ENCODE data around the gene IER5L.
"Not testable (repeated sequence)": the region's sequence is repeated elsewhere in the genome, so short reads cannot be mapped to it uniquely, and the experiment has no call there.

Gene IER5L

DNA sequence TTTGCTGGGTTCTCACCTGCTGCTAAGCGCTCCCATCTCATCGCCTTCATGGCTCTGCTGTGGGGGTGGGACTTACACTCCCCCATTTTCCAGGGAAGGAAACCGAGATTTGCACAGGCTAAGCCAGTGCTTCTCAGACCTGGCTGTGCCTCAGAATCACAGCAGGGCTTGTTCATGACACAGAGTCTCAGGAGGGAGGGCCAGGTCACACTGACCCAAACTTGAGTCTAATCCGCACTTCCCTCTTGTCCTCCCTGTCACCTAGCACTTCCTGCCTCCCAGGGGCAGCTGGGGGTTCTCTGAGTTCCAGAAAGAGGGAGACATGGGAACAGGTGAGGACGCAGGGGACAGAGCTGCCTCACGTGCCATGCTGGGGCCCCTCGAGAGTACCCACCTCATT, 15.6 kb upstream of the IER5L start:
- Histone ChIP-seq H3K27ac (ENCODE audit: low read depth, low read length, severe bottlenecking) (no peak overlapping the region), H3K36me3 (ENCODE audit: control insufficient read depth, insufficient read depth, low read length) (no peaks in the 10 kb centered on the region), H3K9me3 (ENCODE audit: control insufficient read depth, low read length) (peaks cover 6% of the 10 kb centered on the region), H3K4me3 (ENCODE audit: extremely low read depth, insufficient read depth, low read length, poor library complexity, severe bottlenecking) (no peak overlapping the region), H3K4me1 (ENCODE audit: control insufficient read depth, insufficient read depth, low read length, poor library complexity, severe bottlenecking) (peaks cover 16% of the 10 kb centered on the region)
- WGBS, 2 experiments (ENCODE audit: insufficient coverage in 2 of 2): 77 to 87% methylated on average over 4 to 6 of the region's 7 CpGs

DNA sequence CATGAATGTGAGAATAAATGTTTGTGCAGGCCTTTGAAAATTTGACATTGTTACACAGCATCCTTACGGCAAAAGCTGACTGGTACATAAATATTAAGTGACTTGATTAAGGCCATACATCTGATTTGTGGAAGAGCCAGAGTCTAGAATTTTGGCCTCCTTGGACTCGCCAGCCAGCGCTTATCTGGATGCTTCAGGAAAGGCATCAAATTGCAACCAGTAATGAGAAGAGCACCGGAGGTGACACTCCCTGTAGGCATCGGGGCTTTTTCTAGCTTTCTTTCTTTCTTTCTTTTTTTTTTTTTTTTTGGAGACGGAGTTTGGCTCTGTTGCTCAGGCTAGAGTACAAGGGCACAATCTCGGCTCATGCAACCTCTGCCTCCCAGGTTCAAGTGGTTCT, 13.2 kb upstream of the IER5L start:
- no peak overlapping the region for H3K4me3 ChIP-seq (ENCODE audit: extremely low read depth, insufficient read depth, low read length, poor library complexity, severe bottlenecking)
- 88 to 97% methylated on average over 5 of the region's 7 CpGs for WGBS, 2 experiments (ENCODE audit: insufficient coverage in 2 of 2)
- H3K27ac ChIP-seq (ENCODE audit: low read depth, low read length, severe bottlenecking): no peak overlapping the region

GRCh38 chr9:129189971-129190370, 11.9 kb upstream of the IER5L start:
- not testable (repeated sequence) for H3K36me3 ChIP-seq (ENCODE audit: control insufficient read depth, insufficient read depth, low read length); H3K4me1 ChIP-seq (ENCODE audit: control insufficient read depth, insufficient read depth, low read length, poor library complexity, severe bottlenecking); H3K9me3 ChIP-seq (ENCODE audit: control insufficient read depth, low read length); H3K27ac ChIP-seq (ENCODE audit: low read depth, low read length, severe bottlenecking); H3K4me3 ChIP-seq (ENCODE audit: extremely low read depth, insufficient read depth, low read length, poor library complexity, severe bottlenecking)
- 95 to 96% methylated on average over 7 to 8 of the region's 8 CpGs for WGBS, 2 experiments (ENCODE audit: insufficient coverage in 2 of 2)

More for the DNA sequence above, 13.2 kb upstream of the IER5L start:
- Histone ChIP-seq H3K36me3 (ENCODE audit: control insufficient read depth, insufficient read depth, low read length) (no peaks in the 10 kb centered on the region), H3K9me3 (ENCODE audit: control insufficient read depth, low read length) (peaks cover 12% of the 10 kb centered on the region), H3K4me1 (ENCODE audit: control insufficient read depth, insufficient read depth, low read length, poor library complexity, severe bottlenecking) (peaks cover 9% of the 10 kb centered on the region)

GRCh38 chr9:129187042-129187441, 9.0 kb upstream of the IER5L start:
- Histone ChIP-seq H3K27ac (ENCODE audit: low read depth, low read length, severe bottlenecking) (no peak overlapping the region), H3K4me3 (ENCODE audit: extremely low read depth, insufficient read depth, low read length, poor library complexity, severe bottlenecking) (no peak overlapping the region)
- WGBS, 2 experiments (ENCODE audit: insufficient coverage in 2 of 2): 100% methylated on average over 1 of the region's 1 CpG; no CpG with 5 or more reads in 1 of the 2 experiments

GRCh38 chr9:129185991-129186390, 7.9 kb upstream of the IER5L start:
- Histone ChIP-seq H3K27ac (ENCODE audit: low read depth, low read length, severe bottlenecking) (no peak overlapping the region), H3K4me3 (ENCODE audit: extremely low read depth, insufficient read depth, low read length, poor library complexity, severe bottlenecking) (no peak overlapping the region), H3K36me3 (ENCODE audit: control insufficient read depth, insufficient read depth, low read length) (no peaks in the 10 kb centered on the region), H3K4me1 (ENCODE audit: control insufficient read depth, insufficient read depth, low read length, poor library complexity, severe bottlenecking) (peaks cover 12% of the 10 kb centered on the region), H3K9me3 (ENCODE audit: control insufficient read depth, low read length) (peaks cover 7% of the 10 kb centered on the region)
- WGBS, 2 experiments (ENCODE audit: insufficient coverage in 2 of 2): 89 to 90% methylated on average over 10 of the region's 10 CpGs

More at GRCh38 chr9:129187042-129187441, 9.0 kb upstream of the IER5L start:
- Histone ChIP-seq H3K36me3 (ENCODE audit: control insufficient read depth, insufficient read depth, low read length) (no peaks in the 10 kb centered on the region), H3K9me3 (ENCODE audit: control insufficient read depth, low read length) (peaks cover 7% of the 10 kb centered on the region), H3K4me1 (ENCODE audit: control insufficient read depth, insufficient read depth, low read length, poor library complexity, severe bottlenecking) (peaks cover 12% of the 10 kb centered on the region)

DNA sequence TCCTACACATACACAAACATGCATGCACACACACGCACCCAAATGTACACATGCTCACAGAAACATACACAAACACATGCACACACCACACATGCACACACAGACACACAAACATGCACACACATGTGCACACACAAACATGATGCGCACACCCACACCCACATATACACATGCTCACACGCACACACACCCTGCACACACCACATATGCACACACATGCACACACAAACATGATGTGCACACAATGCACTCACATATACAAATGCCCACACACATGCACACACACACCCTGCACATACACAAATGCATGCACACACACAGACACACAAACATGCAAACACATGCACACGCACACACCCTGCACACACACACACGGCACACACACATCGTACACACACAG, 7.3 kb upstream of the IER5L start:
- Histone ChIP-seq H3K4me3 (ENCODE audit: extremely low read depth, insufficient read depth, low read length, poor library complexity, severe bottlenecking) (no peak overlapping the region), H3K27ac (ENCODE audit: low read depth, low read length, severe bottlenecking) (no peak overlapping the region), H3K9me3 (ENCODE audit: control insufficient read depth, low read length) (peaks cover 7% of the 10 kb centered on the region), H3K36me3 (ENCODE audit: control insufficient read depth, insufficient read depth, low read length) (no peaks in the 10 kb centered on the region), H3K4me1 (ENCODE audit: control insufficient read depth, insufficient read depth, low read length, poor library complexity, severe bottlenecking) (peaks cover 12% of the 10 kb centered on the region)
- WGBS, 2 experiments (ENCODE audit: insufficient coverage in 2 of 2): 94 to 95% methylated on average over 3 to 5 of the region's 6 CpGs

DNA sequence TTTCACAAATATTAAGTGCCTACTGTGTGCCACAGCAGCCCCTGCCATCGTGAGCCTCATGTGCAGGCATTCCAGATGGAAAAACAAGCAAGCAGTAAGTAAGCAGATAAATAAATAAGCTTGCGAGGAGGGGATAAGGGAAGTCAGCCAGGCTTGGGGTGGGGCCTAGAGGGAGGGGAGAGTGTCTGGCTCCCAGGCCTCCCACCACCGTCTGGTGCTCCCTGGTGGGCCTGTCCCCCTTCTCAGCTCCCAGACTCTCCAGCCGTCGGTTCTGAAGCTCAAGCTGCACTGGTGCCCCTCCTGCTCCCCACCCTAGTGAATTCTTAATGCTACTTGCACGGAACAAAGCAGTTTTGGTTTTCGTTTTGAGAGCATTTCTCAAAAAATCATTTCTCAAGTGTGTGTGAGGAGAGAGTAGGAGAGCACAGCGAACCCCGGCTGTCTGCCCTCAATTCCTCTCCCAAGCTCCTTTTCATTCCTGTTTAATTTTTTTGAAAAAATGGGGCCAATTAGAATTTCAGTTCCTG, 6.6 kb upstream of the IER5L start:
- Histone ChIP-seq H3K36me3 (ENCODE audit: control insufficient read depth, insufficient read depth, low read length) (no peaks in the 10 kb centered on the region), H3K4me3 (ENCODE audit: extremely low read depth, insufficient read depth, low read length, poor library complexity, severe bottlenecking) (no peak overlapping the region), H3K27ac (ENCODE audit: low read depth, low read length, severe bottlenecking) (peak overlapping the region; percentile 38), H3K4me1 (ENCODE audit: control insufficient read depth, insufficient read depth, low read length, poor library complexity, severe bottlenecking) (peaks cover 15% of the 10 kb centered on the region), H3K9me3 (ENCODE audit: control insufficient read depth, low read length) (peaks cover 7% of the 10 kb centered on the region)
- 59 to 80% methylated on average over 1 to 5 of the region's 9 CpGs for WGBS, 2 experiments (ENCODE audit: insufficient coverage in 2 of 2)

DNA sequence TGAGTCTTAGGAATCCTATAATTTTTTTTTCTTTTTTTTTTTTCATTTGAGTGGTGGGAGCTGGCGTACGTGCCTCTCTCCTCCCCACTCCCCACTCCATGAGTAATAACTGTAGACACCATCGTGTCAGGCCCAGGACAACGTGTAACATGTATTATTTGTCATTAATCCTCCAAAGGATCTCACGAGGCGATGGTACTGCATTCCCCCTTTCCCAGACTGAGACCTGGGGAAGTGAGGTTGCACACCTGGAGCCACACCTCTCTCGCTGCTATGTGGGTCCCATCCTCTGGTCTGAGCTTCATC, 6.1 kb upstream of the IER5L start:
- Histone ChIP-seq H3K9me3 (ENCODE audit: control insufficient read depth, low read length) (peaks cover 7% of the 10 kb centered on the region), H3K4me1 (ENCODE audit: control insufficient read depth, insufficient read depth, low read length, poor library complexity, severe bottlenecking) (peaks cover 20% of the 10 kb centered on the region), H3K27ac (ENCODE audit: low read depth, low read length, severe bottlenecking) (no peak overlapping the region), H3K36me3 (ENCODE audit: control insufficient read depth, insufficient read depth, low read length) (no peaks in the 10 kb centered on the region), H3K4me3 (ENCODE audit: extremely low read depth, insufficient read depth, low read length, poor library complexity, severe bottlenecking) (no peak overlapping the region)
- 88% methylated on average over 3 to 5 of the region's 7 CpGs for WGBS, 2 experiments (ENCODE audit: insufficient coverage in 2 of 2)

GRCh38 chr9:129183495-129184218, 5.6 kb upstream of the IER5L start:
- Histone ChIP-seq H3K4me3 (ENCODE audit: extremely low read depth, insufficient read depth, low read length, poor library complexity, severe bottlenecking) (no peak overlapping the region), H3K36me3 (ENCODE audit: control insufficient read depth, insufficient read depth, low read length) (no peaks in the 10 kb centered on the region), H3K4me1 (ENCODE audit: control insufficient read depth, insufficient read depth, low read length, poor library complexity, severe bottlenecking) (peaks cover 23% of the 10 kb centered on the region), H3K9me3 (ENCODE audit: control insufficient read depth, low read length) (peaks cover 7% of the 10 kb centered on the region), H3K27ac (ENCODE audit: low read depth, low read length, severe bottlenecking) (no peak overlapping the region)
- WGBS, 2 experiments (ENCODE audit: insufficient coverage in 2 of 2): 72 to 85% methylated on average over 3 to 4 of the region's 6 CpGs

DNA sequence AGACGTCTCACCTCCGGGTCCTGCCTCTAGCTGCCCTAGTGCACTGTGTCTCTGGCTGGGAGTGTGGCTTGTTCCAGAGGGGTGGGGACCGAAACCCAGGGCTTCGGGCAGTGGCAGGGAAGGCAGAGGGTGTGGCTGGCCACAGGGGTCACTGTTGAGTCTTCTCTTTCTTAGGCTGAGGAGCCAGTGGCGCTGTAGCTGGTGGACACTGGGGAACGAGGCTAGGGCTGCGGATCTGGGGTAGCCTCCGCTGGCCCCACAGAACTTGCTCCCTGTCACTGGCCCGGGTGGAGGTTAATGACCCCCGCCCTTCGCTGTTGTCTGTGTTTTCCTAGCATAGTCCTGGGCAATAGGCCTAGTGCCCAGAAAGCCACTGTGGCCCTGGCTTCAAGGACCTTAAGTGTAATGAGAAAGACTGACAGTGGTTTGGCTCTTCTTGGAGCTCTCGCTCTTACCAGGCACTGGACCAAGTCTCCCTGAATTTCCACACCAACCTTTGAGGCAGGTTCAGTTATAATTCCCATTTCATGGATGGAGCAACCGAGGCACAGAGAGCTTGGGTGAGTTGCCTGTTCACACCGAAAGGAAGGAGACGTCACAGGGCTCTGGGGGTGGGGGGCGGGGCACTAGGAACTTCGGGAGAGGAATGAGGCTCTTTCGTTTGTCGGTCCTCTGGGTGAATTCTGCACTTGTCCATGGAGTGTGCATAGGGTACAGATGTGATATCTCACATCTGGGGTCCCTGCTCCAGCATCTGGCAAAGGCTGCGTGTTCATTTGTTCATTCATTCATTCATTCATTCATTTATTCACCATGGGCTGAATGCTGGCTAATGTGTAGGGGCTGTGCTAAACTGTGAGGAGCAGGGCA, 4.8 kb upstream of the IER5L start:
- Histone ChIP-seq H3K9me3 (ENCODE audit: control insufficient read depth, low read length) (peaks cover 7% of the 10 kb centered on the region), H3K4me1 (ENCODE audit: control insufficient read depth, insufficient read depth, low read length, poor library complexity, severe bottlenecking) (peaks cover 25% of the 10 kb centered on the region), H3K36me3 (ENCODE audit: control insufficient read depth, insufficient read depth, low read length) (no peaks in the 10 kb centered on the region), H3K27ac (ENCODE audit: low read depth, low read length, severe bottlenecking) (no peak overlapping the region), H3K4me3 (ENCODE audit: extremely low read depth, insufficient read depth, low read length, poor library complexity, severe bottlenecking) (no peak overlapping the region)
- 32 to 39% methylated on average over 17 to 19 of the region's 20 CpGs for WGBS, 2 experiments (ENCODE audit: insufficient coverage in 2 of 2)
